ENCODE data around the gene GRIP2. TPM values are rescaled to one million over a fixed set of nuclear protein-coding genes. Genes with fewer than 3 reads are reported as not detected.

GRIP2 gene
- total RNA-seq, 4 donors from 2014 or later, result 0.22 to 1.5 TPM; not detected in 2

DNA sequence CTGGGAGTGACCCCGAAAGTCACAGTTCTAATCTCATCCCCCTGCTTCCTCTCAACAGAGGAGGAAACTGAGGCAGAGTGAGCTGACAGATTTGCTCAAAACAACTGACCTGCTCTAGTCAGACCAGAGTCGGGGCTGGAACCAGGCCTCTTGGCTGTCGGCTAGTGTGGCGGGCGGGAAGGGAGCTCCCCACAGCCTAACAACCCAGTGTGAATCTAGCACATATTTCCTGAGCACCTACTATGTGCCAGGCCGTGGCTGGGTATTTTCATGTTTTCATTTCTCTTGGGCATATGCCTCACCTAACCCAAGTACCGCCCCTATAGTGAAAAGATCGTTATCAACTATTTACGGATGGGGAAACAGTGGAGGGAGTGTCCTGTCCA lies 27.2 kb downstream of the GRIP2 start:
- TF ChIP-seq, protein P1, sequence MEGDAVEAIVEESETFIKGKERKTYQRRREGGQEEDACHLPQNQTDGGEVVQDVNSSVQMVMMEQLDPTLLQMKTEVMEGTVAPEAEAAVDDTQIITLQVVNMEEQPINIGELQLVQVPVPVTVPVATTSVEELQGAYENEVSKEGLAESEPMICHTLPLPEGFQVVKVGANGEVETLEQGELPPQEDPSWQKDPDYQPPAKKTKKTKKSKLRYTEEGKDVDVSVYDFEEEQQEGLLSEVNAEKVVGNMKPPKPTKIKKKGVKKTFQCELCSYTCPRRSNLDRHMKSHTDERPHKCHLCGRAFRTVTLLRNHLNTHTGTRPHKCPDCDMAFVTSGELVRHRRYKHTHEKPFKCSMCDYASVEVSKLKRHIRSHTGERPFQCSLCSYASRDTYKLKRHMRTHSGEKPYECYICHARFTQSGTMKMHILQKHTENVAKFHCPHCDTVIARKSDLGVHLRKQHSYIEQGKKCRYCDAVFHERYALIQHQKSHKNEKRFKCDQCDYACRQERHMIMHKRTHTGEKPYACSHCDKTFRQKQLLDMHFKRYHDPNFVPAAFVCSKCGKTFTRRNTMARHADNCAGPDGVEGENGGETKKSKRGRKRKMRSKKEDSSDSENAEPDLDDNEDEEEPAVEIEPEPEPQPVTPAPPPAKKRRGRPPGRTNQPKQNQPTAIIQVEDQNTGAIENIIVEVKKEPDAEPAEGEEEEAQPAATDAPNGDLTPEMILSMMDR (IDR thresholded peaks at IDR 0.05; ENCODE audit: low read depth), result no peak

DNA sequence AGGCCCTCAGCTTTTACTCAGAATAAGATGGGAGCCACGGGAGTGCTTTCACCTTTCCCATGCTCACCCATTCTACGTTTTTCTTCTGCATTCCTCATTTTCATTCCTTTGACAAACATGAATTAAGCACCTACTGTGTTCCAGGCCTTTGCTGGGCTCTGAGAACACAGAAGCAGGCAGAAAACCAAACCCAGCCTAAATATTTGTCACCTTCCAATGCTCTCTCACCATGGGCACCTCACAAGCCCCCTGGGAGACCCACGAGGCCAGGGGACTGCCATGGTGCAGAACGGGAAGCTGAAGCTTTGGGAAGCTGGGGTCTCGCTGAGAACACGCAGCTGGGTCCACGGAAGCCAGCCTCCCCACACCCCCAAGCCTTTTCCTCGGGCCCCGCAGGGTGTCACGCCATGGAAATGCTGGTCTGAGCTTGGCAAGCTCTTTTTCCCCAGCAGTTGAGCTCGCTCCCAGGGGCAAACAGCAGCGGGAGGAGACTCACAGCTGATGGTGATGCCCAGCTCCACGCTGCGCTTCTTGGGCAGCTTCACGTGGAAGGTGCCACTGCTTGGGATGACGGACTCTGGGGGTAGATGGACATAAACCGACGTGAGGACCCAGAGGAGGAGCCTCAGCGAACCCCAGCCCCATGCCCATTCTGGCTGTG lies 27.7 kb downstream of the GRIP2 start:
- TF ChIP-seq, protein P1 (IDR thresholded peaks at IDR 0.05; ENCODE audit: low read depth), result no peak

DNA sequence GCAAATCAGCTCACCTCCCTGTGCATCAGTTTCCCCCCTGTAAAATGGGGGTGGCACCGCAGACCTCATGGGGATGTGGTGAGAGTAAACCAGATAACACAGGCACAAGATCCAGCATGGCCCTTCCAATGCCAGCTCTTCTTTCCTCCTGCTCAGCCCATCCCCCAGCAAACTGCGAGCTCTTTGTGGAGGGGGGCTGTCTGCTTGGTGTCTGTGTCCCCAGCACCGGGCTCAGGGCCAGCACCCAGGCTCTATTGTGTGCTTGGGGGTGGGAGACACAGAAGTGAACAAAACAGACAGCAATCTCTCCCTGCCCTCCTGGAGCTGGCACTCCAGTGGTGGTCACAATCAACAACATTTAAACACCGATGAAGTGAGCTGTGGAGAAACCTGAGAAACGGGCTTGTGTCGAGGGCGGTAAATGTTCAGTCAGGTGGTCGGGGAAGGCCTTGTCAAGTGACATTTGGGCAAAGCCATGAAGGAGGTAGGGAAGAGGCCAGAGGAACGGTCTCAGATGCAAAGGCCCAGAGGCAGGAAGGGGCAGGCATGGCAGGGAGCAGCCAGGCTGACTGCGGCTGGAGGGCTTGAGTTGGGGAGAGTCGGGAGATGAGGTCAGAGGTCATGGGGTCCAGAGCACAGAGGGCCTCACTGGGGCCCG lies 28.4 kb downstream of the GRIP2 start:
- TF ChIP-seq, protein P1 (IDR thresholded peaks at IDR 0.05; ENCODE audit: low read depth), result no peak

DNA sequence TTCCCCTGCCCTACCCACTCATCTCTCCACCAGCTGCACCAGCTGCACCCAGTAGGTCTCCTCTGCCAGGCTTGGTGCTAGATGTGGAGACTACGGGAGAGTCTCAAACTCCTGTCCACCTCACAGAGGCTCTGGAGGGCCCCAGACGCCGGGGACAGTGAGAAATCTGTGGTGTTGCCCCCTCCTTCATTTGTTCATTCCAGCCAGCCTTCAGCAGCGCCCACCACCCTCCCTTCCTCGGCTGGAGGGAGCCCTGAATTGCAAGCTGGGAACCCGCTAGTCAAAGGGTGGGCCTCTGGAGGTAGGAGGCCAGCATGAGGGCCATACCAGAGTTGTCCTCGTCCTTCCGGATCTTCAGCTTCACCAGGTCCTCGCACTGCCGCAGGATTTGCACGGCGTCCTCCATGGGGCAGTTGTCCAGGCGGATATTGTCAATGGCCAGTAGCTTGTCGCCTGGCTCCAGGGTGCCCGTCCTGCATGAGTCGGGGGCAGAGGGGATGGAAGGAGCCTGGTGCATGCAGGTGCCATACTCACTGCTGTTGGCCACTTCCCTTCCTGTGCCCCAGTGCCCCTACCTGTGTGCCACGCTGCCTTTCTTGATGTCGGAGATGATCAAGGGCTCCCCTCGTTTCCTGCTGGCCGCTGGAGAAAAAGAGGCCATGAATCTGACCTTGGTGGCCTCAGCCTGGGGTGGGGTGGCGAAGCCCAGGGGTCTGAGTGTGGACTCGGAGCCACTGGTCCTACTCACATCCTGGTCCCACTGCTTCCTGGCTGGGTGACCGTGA lies 29.1 kb downstream of the GRIP2 start:
- TF ChIP-seq, protein P1 (IDR thresholded peaks at IDR 0.05; ENCODE audit: low read depth), result no peak

DNA sequence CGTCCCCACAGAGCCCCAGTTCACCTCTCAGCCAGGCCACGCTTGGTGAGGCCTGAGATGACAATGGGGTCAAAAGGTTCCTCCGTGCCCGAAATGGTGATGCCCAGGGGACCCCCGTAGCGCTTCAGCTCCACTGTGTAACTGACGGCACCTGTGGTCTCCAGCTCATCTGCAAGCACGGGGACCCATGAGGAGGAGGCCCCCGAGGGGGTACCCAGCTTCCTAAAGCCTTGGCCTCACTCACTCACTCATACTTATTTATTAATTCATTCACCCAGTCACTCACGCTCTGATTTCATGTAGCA lies 30.4 kb downstream of the GRIP2 start:
- TF ChIP-seq, protein P1 (IDR thresholded peaks at IDR 0.05; ENCODE audit: low read depth), result no peak

DNA sequence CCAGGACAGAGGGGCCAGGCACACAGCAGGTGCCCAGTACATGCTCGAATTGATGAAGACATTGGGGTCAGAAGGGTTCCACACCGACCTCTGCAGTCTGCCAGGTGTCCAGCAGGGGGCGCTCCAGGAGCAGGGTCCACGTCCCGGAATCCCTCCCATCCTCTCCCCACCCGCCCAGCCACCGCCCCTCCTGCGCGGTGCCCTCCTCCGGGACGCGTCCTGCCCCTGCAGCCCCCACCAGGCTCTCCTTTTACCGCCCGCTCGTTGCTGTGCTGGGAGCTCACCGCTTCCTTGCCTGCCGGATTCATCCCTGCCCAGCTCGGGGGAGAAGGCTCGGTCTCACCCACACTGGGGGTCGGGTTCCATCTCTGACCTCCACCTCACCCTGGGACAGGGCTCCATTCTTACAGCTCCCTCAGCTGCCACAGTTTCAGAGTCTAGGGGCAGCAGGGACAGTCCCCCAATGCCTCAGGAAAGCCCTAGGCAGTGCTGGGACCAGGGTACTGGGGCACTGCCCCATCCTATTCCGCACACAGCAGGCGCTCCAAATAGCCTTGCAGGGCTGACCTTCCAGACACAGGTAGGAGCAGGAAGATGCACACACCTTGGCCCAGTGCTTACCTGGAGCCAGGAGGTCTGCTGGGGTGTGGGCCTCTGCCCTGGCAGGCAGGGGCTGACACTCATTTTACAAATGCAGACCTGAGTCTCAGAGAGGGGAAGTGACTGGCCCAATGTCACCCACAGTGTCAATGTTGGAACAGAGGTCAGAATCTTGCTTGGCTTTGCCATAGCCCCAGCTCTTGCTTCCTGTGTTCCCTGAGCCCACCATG lies 31.0 kb downstream of the GRIP2 start:
- TF ChIP-seq, protein P1 (IDR thresholded peaks at IDR 0.05; ENCODE audit: low read depth), result no peak

DNA sequence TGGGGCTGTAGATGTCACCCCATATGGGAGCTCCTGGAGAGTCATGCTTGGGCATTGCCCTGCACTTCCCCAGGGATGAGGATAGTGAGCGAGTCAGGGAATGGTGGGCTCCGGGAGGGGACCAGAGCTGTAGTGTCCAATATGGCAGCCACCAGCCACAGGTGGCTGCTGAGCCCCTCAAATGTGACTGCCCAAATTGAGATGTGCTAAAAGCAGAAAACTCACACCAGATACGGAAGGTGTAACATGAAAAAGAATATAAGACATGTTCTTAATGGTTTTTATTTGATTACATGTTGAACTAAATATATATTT lies 31.7 kb downstream of the GRIP2 start:
- TF ChIP-seq, protein P1 (IDR thresholded peaks at IDR 0.05; ENCODE audit: low read depth), result no peak

Data from subcutaneous adipose tissue (tissue), 4 donors.